Measurements from ENCODE around the gene CARS1.

GRCh38 chr11:3090096-3090901 is 33.1 kb upstream of the CARS1 start:
- no peak for TF ChIP-seq CTCF (IDR thresholded peaks at IDR 0.05)
- TF ChIP-seq POLR2A (IDR thresholded peaks at IDR 0.05) = no peak
- no peak for TF ChIP-seq POLR2AphosphoS5 (IDR thresholded peaks at IDR 0.05)
- no peak for TF ChIP-seq EP300 (IDR thresholded peaks at IDR 0.05; ENCODE audit: low read depth)

Data from transverse colon (tissue), 4 donors.